ENCODE results near the gene LRRC8B.
A peak's percentile ranks its signal among the peaks of the same experiment; 100 is the strongest.

The LRRC8B gene

GRCh38 chr1:89529196-89529595, 4.6 kb downstream of the LRRC8B start:
- Histone ChIP-seq H2BK15ac (ENCODE audit: low read length) (no peak overlapping the region), H2BK120ac (ENCODE audit: low read depth, low read length) (no peak overlapping the region), H2AFZ (ENCODE audit: low read length) (no peak overlapping the region), H3K27me3 (ENCODE audit: control insufficient read depth in 3 of 3, insufficient read depth in 3 of 3, low read depth in 1 of 3, low read length in 3 of 3) (peaks cover 0 to 14% (median 0%) of the 10 kb centered on the region in 3 experiments), H4K91ac (ENCODE audit: low read depth, low read length, poor library complexity) (no peak overlapping the region), H3K18ac (ENCODE audit: low read length) (no peak overlapping the region), H3K9ac (ENCODE audit: low read depth, low read length, poor library complexity) (no peak overlapping the region), H3K14ac (ENCODE audit: low read length) (no peak overlapping the region), H3K79me1 (ENCODE audit: low read depth, low read length) (peaks cover 5% of the 10 kb centered on the region), H2BK5ac (ENCODE audit: low read length) (no peak overlapping the region), H3K36me3 (replicated peaks in 1 of 2; ENCODE audit: control insufficient read depth in 2 of 2, insufficient read depth in 2 of 2, low read length in 2 of 2) (no peaks in the 10 kb centered on the region), H2AK5ac (ENCODE audit: low read depth, low read length) (no peak overlapping the region), H3K4ac (ENCODE audit: low read length) (no peak overlapping the region), H3K27ac (replicated peaks; ENCODE audit: low read length) (no peak overlapping the region), H4K8ac (ENCODE audit: low read depth, low read length) (no peak overlapping the region), H3K23ac (ENCODE audit: low read depth, low read length, poor library complexity) (no peak overlapping the region), H3K4me1 (ENCODE audit: control insufficient read depth in 2 of 2, insufficient read depth in 1 of 2, low read depth in 1 of 2, low read length in 2 of 2) (peaks cover 10 to 16% of the 10 kb centered on the region in 2 donors), H3K4me2 (ENCODE audit: insufficient read depth, low read length, poor library complexity, severe bottlenecking) (no peak overlapping the region), H3K4me3 (ENCODE audit: low read length in 2 of 2) (no peak overlapping the region), H3K9me3 (replicated peaks in 1 of 2; ENCODE audit: control insufficient read depth in 2 of 2, insufficient read depth in 1 of 2, low read depth in 1 of 2, low read length in 2 of 2) (no peaks in the 10 kb centered on the region), H2BK12ac (ENCODE audit: low read length) (no peak overlapping the region)
- DNase-seq (ENCODE audit: low spot score) = no peak
- WGBS, 2 donors (ENCODE audit: extremely low coverage in 2 of 2, insufficient read length in 2 of 2, insufficient replicate concordance in 1 of 2) = no CpG with 5 or more reads among the region's 2 CpGs

GRCh38 chr1:89530444-89531089, 5.9 kb downstream of the LRRC8B start:
- Histone ChIP-seq H2BK12ac (ENCODE audit: low read length) (no peak overlapping the region), H2BK5ac (ENCODE audit: low read length) (no peak overlapping the region), H3K27ac (replicated peaks; ENCODE audit: low read length) (peak overlapping the region; percentile 29), H2BK120ac (ENCODE audit: low read depth, low read length) (no peak overlapping the region), H3K79me1 (ENCODE audit: low read depth, low read length) (peaks cover 2% of the 10 kb centered on the region), H3K4ac (ENCODE audit: low read length) (no peak overlapping the region), H2AK5ac (ENCODE audit: low read depth, low read length) (no peak overlapping the region), H3K27me3 (ENCODE audit: control insufficient read depth in 3 of 3, insufficient read depth in 3 of 3, low read depth in 1 of 3, low read length in 3 of 3) (peaks cover 0 to 8% (median 0%) of the 10 kb centered on the region in 3 experiments), H2AFZ (ENCODE audit: low read length) (no peak overlapping the region), H2BK15ac (ENCODE audit: low read length) (no peak overlapping the region), H3K23ac (ENCODE audit: low read depth, low read length, poor library complexity) (no peak overlapping the region), H3K9ac (ENCODE audit: low read depth, low read length, poor library complexity) (no peak overlapping the region), H3K14ac (ENCODE audit: low read length) (no peak overlapping the region), H3K18ac (ENCODE audit: low read length) (no peak overlapping the region), H3K9me3 (replicated peaks in 1 of 2; ENCODE audit: control insufficient read depth in 2 of 2, insufficient read depth in 1 of 2, low read depth in 1 of 2, low read length in 2 of 2) (no peaks in the 10 kb centered on the region), H3K4me1 (ENCODE audit: control insufficient read depth in 2 of 2, insufficient read depth in 1 of 2, low read depth in 1 of 2, low read length in 2 of 2) (peaks cover 10 to 12% of the 10 kb centered on the region in 2 donors), H3K4me2 (ENCODE audit: insufficient read depth, low read length, poor library complexity, severe bottlenecking) (no peak overlapping the region), H4K8ac (ENCODE audit: low read depth, low read length) (no peak overlapping the region), H4K91ac (ENCODE audit: low read depth, low read length, poor library complexity) (no peak overlapping the region), H3K4me3 (ENCODE audit: low read length in 2 of 2) (no peak overlapping the region), H3K36me3 (replicated peaks in 1 of 2; ENCODE audit: control insufficient read depth in 2 of 2, insufficient read depth in 2 of 2, low read length in 2 of 2) (no peaks in the 10 kb centered on the region)
- DNase-seq (ENCODE audit: low spot score) = no peak
- no CpG with 5 or more reads among the region's 8 CpGs for WGBS, 2 donors (ENCODE audit: extremely low coverage in 2 of 2, insufficient read length in 2 of 2, insufficient replicate concordance in 1 of 2)

GRCh38 chr1:89531480-89532139, 7.0 kb downstream of the LRRC8B start:
- Histone ChIP-seq H3K27me3 (ENCODE audit: control insufficient read depth in 3 of 3, insufficient read depth in 3 of 3, low read depth in 1 of 3, low read length in 3 of 3) (no peaks in the 10 kb centered on the region), H2BK12ac (ENCODE audit: low read length) (no peak overlapping the region), H2AFZ (ENCODE audit: low read length) (no peak overlapping the region), H3K4ac (ENCODE audit: low read length) (no peak overlapping the region), H3K27ac (replicated peaks; ENCODE audit: low read length) (no peak overlapping the region), H4K91ac (ENCODE audit: low read depth, low read length, poor library complexity) (no peak overlapping the region), H3K9ac (ENCODE audit: low read depth, low read length, poor library complexity) (no peak overlapping the region), H3K4me1 (ENCODE audit: control insufficient read depth in 2 of 2, insufficient read depth in 1 of 2, low read depth in 1 of 2, low read length in 2 of 2) (peaks cover 10 to 12% of the 10 kb centered on the region in 2 donors), H3K14ac (ENCODE audit: low read length) (no peak overlapping the region), H3K79me1 (ENCODE audit: low read depth, low read length) (peaks cover 2% of the 10 kb centered on the region), H3K23ac (ENCODE audit: low read depth, low read length, poor library complexity) (no peak overlapping the region), H3K4me3 (ENCODE audit: low read length in 2 of 2) (no peak overlapping the region), H4K8ac (ENCODE audit: low read depth, low read length) (no peak overlapping the region), H2BK5ac (ENCODE audit: low read length) (no peak overlapping the region), H3K9me3 (replicated peaks in 1 of 2; ENCODE audit: control insufficient read depth in 2 of 2, insufficient read depth in 1 of 2, low read depth in 1 of 2, low read length in 2 of 2) (no peaks in the 10 kb centered on the region), H3K36me3 (replicated peaks in 1 of 2; ENCODE audit: control insufficient read depth in 2 of 2, insufficient read depth in 2 of 2, low read length in 2 of 2) (no peaks in the 10 kb centered on the region), H3K4me2 (ENCODE audit: insufficient read depth, low read length, poor library complexity, severe bottlenecking) (no peak overlapping the region), H2BK120ac (ENCODE audit: low read depth, low read length) (no peak overlapping the region), H2AK5ac (ENCODE audit: low read depth, low read length) (no peak overlapping the region), H2BK15ac (ENCODE audit: low read length) (no peak overlapping the region), H3K18ac (ENCODE audit: low read length) (no peak overlapping the region)
- DNase-seq (ENCODE audit: low spot score) = no peak
- no CpG with 5 or more reads among the region's 3 CpGs for WGBS, 2 donors (ENCODE audit: extremely low coverage in 2 of 2, insufficient read length in 2 of 2, insufficient replicate concordance in 1 of 2)

GRCh38 chr1:89532228-89532627, 7.6 kb downstream of the LRRC8B start:
- no peak overlapping the region for H2AK5ac ChIP-seq (ENCODE audit: low read depth, low read length)
- no CpG with 5 or more reads among the region's 4 CpGs for WGBS, 2 donors (ENCODE audit: extremely low coverage in 2 of 2, insufficient read length in 2 of 2, insufficient replicate concordance in 1 of 2)

More at GRCh38 chr1:89532228-89532627, 7.6 kb downstream of the LRRC8B start:
- Histone ChIP-seq H3K9me3 (replicated peaks in 1 of 2; ENCODE audit: control insufficient read depth in 2 of 2, insufficient read depth in 1 of 2, low read depth in 1 of 2, low read length in 2 of 2) (no peaks in the 10 kb centered on the region), H2BK120ac (ENCODE audit: low read depth, low read length) (no peak overlapping the region), H4K91ac (ENCODE audit: low read depth, low read length, poor library complexity) (no peak overlapping the region), H3K14ac (ENCODE audit: low read length) (no peak overlapping the region), H2BK15ac (ENCODE audit: low read length) (no peak overlapping the region), H3K27ac (replicated peaks; ENCODE audit: low read length) (no peak overlapping the region), H3K79me1 (ENCODE audit: low read depth, low read length) (peaks cover 2% of the 10 kb centered on the region), H3K27me3 (ENCODE audit: control insufficient read depth in 3 of 3, insufficient read depth in 3 of 3, low read depth in 1 of 3, low read length in 3 of 3) (no peaks in the 10 kb centered on the region), H3K9ac (ENCODE audit: low read depth, low read length, poor library complexity) (no peak overlapping the region), H3K4me2 (ENCODE audit: insufficient read depth, low read length, poor library complexity, severe bottlenecking) (no peak overlapping the region), H3K4me1 (ENCODE audit: control insufficient read depth in 2 of 2, insufficient read depth in 1 of 2, low read depth in 1 of 2, low read length in 2 of 2) (peaks cover 10 to 11% of the 10 kb centered on the region in 2 donors), H3K23ac (ENCODE audit: low read depth, low read length, poor library complexity) (no peak overlapping the region), H3K4ac (ENCODE audit: low read length) (no peak overlapping the region), H2BK5ac (ENCODE audit: low read length) (no peak overlapping the region), H2BK12ac (ENCODE audit: low read length) (no peak overlapping the region), H3K36me3 (replicated peaks in 1 of 2; ENCODE audit: control insufficient read depth in 2 of 2, insufficient read depth in 2 of 2, low read length in 2 of 2) (no peaks in the 10 kb centered on the region), H4K8ac (ENCODE audit: low read depth, low read length) (no peak overlapping the region), H3K18ac (ENCODE audit: low read length) (no peak overlapping the region), H3K4me3 (ENCODE audit: low read length in 2 of 2) (no peak overlapping the region), H2AFZ (ENCODE audit: low read length) (no peak overlapping the region)
- DNase-seq (ENCODE audit: low spot score) = no peak

Data from neuronal stem cell (in vitro differentiated cells).